ENCODE data around the gene SGPP1. TPM values are rescaled to one million over a fixed set of nuclear protein-coding genes. Genes with fewer than 3 reads are reported as not detected.

The SGPP1 gene
- total and polyA plus RNA-seq, 2 donors (not counting 1 experiment from before 2014, with no cell fraction given) = 25.8 to 42.1 TPM

Other genes with a start within 250 kb of the SGPP1 start
- 18.5 and 19.3 TPM in 2 replicates for gene PPP2R5E, start 184.7 kb downstream of the SGPP1 start, total RNA-seq
- 38.8 and 39.3 TPM in 2 replicates for gene PPP2R5E, start 184.7 kb downstream of the SGPP1 start, polyA plus RNA-seq
- 11.1 and 13.9 TPM in 2 replicates for gene WDR89, start 86.2 kb downstream of the SGPP1 start, total RNA-seq
- 7.3 and 7.7 TPM in 2 replicates for gene WDR89, start 86.2 kb downstream of the SGPP1 start, polyA plus RNA-seq
- 10.3 and 15.4 TPM in 2 replicates for gene SYNE2, start 124.9 kb upstream of the SGPP1 start, total RNA-seq
- gene SYNE2, start 124.9 kb upstream of the SGPP1 start, polyA plus RNA-seq = 3.1 and 6.5 TPM in 2 replicates

Data from fibroblast of lung (primary cell).